Measurements from ENCODE around the gene IFT88.

DNA sequence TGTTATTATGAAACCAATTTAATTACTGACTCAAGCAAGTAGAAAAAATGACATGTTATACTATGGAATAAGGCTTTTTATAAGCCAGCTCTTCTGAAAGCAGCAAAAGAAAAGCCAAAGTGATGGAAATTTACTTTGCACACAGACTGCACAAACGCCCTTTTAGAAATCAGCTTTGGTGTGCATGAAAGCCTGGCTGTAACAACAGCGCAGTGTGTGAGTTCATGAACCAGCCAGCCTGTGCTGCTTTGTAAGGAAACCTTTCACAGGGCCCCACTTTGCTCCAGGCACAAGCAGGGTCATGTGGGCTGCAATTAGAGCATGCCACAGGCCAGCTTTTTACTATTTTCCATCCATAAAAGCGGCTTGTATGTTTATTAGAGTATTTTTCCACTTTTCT, 13.6 kb upstream of the IFT88 start:
- TF ChIP-seq, protein P1, sequence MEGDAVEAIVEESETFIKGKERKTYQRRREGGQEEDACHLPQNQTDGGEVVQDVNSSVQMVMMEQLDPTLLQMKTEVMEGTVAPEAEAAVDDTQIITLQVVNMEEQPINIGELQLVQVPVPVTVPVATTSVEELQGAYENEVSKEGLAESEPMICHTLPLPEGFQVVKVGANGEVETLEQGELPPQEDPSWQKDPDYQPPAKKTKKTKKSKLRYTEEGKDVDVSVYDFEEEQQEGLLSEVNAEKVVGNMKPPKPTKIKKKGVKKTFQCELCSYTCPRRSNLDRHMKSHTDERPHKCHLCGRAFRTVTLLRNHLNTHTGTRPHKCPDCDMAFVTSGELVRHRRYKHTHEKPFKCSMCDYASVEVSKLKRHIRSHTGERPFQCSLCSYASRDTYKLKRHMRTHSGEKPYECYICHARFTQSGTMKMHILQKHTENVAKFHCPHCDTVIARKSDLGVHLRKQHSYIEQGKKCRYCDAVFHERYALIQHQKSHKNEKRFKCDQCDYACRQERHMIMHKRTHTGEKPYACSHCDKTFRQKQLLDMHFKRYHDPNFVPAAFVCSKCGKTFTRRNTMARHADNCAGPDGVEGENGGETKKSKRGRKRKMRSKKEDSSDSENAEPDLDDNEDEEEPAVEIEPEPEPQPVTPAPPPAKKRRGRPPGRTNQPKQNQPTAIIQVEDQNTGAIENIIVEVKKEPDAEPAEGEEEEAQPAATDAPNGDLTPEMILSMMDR (conservative IDR thresholded peaks at IDR 0.05 in 1 of 2, IDR thresholded peaks at IDR 0.05 in 1 of 2; ENCODE audit: low read depth in 1 of 2, low read length in 2 of 2) = no peak
- TF ChIP-seq EZH2 (IDR thresholded peaks at IDR 0.05; ENCODE audit: low read length, missing control alignments) = no peak

Measured in fibroblast of lung (primary cell).